HL-60/S4 treated with phorbol 12-myristate 13-acetate at 8.2 ng/mL for 4 days and 3 days (cell line): ENCODE measurements around the gene BYSL.

Source experiments
- in situ Hi-C: fragments of 300-500 bp; cut with MboI; formaldehyde crosslinking; loops from 2 replicates; pipeline ENCODE4 v1.15.0; 2022; ENCODE audit warnings: low sequenced_read_pairs

The BYSL gene

DNA sequence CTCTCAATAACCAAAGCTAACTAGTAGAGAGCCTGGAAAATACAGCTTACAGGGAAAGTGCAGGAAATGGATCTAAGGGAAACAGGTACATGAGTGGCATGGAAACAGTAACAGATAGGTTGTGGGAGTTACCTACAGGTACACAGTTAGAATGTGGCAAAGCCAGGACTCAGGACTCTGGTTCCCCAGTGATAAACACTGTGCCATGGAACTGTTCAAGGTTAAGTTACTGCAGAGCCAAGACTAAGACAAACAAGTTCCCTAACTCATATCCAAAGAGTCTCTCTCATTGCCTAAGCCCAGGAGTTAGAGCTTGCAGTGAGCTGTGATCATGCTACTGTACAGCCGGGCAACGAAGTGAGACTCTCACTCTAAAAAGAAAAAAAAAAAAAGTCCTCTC is 7.0 kb upstream of the BYSL start:
- in situ Hi-C loops, result loop anchor here (25.0 kb wide), 1 partner anchor 123 kb away; no protein-coding TSS in a partner anchor

DNA sequence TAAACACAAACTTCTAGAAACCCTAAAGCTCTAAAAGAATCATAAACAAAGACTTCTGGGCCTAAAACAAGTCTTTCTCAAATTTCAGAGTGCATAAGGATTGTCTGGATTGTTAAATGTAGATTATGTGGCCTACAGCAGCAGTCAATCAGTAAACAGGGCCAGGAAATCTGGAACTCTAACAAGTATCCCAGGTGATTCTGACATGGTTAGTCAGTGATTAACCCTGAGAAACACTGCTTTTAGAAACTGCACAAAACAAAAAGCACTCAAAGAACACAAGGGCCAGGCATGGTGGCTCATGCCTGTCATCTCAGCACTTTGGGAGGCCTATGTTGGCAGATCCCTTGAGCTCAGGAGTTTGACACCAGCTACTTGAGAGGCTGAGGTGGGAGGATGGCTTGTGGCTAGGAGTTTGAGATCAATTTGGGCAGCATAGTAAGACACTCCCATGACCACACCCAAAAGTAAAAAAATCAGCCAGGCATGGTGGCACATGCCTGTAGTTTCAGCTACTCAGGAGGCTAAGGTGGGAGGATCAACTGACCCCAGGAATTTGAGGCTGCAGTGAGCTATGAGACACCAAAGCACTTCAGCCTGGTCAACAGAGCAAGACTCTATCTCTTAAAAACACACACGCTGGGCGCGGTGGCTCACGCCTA is 6.3 kb upstream of the BYSL start:
- in situ Hi-C loops, result loop anchor here (25.0 kb wide), 1 partner anchor 122 kb away; no protein-coding TSS in a partner anchor

DNA sequence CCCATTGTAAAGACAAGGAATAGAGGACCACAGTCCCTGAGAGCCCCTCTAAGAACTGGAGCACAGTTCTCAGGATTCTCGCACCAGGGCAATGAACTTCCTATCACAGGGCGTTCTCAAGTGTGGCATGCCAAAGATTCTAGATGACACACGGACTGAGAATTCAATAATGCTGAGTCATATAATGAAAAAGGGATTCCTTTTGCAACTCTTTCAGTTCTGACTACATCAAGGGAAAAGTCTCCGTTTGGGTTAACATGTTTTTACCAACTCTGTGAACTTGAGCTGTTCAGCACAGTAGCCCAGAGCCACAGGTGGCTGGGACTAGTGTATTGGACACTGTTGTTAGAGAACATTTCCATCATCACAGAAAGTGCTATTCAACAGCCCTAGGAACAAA is 3.8 kb upstream of the BYSL start:
- in situ Hi-C loops, result loop anchor here (25.0 kb wide), 1 partner anchor 120 kb away; no protein-coding TSS in a partner anchor

DNA sequence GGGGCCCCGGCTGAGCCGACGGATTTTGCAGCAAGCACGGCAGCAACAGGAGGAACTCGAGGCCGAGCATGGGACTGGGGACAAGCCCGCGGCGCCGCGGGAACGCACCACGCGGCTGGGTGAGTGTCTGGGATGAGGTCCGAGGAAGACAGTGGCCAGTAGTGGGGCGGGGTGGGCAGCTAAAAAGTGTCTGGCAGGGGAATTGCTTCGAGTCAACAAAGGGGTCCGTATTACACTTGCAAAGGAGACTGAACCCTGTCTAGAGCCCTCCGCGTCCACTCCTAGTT is 356 bp downstream of the BYSL start:
- in situ Hi-C loops, result loop anchor here (25.0 kb wide), 1 partner anchor 116 kb away; no protein-coding TSS in a partner anchor

DNA sequence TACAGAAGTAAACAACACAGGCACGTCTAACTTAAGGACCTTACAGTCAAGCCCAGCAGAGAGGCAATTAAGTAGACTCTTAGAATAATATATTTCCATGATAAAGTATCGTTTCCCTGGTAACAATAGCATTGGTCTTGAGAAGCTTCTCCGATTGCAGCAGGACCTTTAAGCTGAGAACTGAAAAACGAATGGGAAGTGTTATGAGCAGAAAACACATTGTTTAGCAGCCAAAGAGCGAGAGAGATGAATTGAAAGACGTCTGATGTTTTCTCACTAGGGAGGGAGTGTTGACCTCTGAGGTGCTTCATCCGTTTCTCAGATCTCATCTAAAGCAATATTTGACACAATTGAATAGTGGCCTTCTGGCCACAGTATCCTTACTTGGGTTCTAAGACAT is 855 bp downstream of the BYSL start:
- in situ Hi-C loops, result loop anchor here (25.0 kb wide), 1 partner anchor 115 kb away; no protein-coding TSS in a partner anchor

DNA sequence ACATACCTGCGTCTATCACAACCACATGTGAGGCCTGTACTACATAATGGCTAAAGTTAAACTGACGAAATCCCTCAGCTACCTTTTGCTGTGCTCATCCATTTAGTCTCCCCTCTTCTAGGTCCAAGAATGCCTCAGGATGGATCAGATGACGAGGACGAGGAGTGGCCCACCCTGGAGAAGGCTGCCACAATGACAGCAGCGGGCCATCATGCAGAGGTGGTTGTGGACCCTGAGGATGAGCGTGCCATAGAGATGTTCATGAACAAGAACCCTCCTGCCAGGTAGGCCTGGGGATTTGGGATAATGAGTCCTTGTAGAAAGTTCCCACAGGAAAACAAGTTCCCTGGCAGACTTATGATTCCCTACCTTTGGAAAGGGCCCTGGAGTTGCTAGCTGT is 6.0 kb downstream of the BYSL start:
- in situ Hi-C loops, result no loop called here

DNA sequence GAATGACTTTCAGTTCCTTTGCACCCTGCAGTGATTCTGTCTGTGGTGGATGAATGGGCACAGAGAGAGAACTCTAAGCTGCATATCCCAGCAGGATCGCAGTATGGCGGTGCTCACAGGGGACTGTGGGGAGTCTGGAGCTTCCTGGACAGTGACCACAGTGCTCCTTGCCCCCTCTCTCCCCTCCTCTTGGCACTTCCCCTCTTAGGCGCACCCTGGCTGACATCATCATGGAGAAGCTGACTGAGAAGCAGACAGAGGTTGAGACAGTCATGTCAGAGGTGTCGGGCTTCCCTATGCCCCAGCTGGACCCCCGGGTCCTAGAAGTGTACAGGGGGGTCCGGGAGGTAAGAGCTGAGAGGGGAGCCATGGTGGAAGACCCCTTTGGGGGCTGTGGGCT is 8.6 kb downstream of the BYSL start:
- in situ Hi-C loops, result no loop called here

DNA sequence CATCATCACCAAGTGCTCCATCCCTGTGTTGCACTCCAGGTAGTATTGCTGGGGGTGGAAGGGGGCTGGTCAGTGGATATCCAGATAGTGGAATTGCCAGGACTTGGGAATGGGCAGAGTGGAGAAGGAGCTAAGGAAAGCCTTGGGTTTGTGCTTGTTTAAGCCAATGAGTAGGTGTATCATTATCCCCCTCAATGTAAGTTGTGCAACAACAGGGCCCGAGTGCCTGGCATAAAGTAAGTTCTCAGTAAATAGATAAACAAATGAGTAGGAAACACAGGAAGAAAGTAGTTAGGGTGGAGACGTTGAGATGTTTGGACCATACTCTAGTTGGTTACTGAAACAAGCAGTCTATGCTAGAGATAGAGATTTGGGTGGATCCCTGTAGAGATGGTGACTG is 10.5 kb downstream of the BYSL start:
- in situ Hi-C loops, result no loop called here

DNA sequence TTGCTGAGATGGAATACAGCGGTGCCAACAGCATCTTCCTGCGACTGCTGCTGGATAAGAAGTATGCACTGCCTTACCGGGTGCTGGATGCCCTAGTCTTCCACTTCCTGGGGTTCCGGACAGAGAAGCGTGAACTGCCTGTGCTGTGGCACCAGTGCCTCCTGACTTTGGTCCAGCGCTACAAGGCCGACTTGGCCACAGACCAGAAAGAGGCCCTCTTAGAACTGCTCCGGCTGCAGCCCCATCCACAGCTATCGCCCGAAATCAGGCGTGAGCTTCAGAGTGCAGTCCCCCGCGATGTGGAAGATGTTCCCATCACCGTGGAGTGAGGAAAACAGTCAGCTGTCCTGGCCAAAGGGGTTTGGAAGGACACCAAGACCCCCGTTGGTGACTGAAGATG is 11.1 kb downstream of the BYSL start:
- in situ Hi-C loops, result no loop called here

DNA sequence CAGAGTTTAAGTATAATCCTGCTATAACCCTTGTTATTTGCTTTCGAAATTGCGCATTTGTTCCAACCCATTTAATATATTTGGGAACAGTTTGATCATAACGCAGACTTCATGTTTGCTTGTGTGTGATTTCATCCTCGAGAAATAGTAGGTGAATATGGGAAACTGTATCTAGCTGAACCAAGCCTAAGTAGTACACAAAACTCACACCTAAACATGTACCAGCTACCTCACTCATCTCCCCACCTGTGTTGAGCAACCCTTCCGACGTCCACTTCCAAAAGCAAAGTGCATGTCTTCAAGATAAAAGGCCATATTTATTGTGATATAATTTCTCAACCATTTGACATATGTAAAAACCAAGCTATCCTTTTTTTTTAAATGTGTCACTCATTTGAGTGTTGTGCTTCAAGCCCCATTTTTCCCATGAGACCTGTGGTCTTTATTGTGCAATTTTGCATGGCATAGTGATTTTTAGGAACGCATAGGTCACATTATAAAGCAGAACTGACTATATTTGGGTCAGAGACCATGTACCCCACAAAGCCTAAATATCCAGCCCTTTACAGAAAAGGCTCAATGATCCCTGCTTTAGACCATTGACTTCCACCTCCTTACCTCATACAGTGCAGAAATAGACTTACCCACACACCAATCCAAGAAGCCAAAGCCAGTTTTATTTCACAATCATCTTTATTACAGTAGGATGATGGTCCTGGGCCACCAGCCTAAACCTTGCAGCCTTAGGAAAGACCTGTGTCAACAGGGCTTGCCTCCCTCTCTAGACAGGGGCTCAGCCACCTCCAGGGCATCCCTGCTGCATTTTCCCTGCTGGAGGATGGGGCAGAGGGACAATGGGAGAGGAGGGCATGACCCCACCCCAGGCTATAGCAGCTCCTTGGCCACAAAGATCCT is 13.2 kb downstream of the BYSL start:
- in situ Hi-C loops, result no loop called here

DNA sequence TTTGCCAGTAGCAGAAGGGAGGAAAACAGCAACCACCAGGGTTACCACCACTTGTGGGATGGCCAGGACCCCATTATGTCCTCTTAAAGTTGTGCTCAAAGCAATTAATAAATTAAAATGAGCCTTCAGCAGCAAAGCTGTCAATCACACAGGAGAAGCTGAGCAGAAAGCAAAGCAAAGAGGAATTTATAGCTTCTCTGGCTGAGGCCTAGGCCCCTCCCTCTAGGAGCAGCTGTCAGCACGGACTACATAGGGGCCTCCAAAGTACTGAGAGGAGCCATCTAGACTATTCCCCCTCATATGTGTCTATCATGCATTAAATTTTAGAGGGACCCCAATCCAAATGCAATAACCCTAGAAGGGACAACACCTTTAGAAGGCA is 13.9 kb downstream of the BYSL start:
- in situ Hi-C loops, result no loop called here

DNA sequence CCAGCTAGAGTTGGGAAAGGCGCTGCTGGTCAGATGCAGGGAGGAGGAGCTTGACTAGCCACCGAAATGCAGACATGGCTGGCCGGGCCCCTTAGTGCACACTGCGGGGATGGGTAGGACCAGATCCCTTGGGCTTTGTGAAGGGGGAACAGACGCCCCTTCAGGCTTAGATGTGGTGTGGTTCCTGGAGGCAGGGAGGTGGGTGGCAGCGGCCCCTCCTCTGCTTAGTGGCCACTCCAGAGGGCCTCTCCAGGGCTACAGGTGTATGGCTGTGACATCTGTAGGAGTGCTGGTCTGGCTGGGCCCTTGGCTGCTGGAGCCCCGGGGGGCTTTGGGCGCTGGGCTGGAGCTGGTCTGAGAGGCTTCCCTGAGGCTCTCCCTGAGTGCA is 14.4 kb downstream of the BYSL start:
- in situ Hi-C loops, result no loop called here

DNA sequence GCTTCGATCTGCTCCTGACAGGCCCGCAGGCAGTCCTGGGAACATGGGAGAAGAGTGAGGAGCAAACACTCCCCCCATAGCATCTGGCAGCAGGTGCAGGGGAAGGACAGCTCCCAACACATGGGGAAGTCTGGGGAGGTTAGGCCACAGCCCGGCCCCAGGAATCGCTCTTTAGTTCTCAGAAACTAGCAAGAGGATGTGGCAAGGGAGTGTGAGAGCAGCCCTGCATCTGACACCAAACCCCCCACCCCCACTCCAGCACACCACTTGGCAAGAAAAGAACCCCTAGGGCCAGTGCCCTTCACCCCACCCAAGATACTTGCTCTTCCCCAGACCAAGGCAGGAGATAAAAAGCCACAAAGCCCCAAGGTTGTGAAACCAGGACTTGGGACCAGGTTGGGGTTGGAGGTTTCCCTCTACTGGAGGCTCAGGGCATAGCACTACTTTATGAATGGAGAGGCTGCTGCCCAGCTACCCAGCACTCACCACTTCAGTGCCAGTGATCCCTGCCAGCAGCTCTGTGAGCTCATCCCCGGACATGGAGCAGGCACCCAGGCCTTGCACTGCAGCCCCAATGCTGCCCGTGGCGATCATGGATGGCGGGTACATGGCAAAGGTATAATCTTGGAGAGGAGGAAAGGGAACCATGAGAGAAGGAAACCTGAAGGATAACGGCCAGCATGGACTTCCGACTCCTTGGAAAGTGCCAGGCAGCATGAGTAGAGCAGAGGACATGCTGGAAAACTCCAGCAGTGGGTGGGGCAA is 15.0 kb downstream of the BYSL start:
- in situ Hi-C loops, result no loop called here

DNA sequence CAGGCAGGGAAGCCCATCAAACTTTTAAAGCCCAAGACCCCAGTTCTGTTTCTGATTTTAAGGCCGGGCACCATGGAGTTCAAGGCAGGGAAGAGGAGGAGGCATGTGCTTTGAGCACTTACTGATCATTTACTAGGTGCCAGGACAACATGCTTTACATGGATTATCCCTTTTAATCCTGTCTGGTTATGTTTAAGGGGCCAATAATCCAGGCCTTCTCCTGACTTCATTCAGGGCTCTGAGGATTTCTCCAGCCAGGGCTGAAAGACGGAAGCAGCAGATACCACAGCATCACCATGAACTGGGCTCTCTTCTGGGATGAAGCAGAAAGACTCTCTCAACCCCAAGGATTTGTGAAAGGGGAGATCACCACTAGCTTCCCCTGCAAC is 16.2 kb downstream of the BYSL start:
- in situ Hi-C loops, result no loop called here

DNA sequence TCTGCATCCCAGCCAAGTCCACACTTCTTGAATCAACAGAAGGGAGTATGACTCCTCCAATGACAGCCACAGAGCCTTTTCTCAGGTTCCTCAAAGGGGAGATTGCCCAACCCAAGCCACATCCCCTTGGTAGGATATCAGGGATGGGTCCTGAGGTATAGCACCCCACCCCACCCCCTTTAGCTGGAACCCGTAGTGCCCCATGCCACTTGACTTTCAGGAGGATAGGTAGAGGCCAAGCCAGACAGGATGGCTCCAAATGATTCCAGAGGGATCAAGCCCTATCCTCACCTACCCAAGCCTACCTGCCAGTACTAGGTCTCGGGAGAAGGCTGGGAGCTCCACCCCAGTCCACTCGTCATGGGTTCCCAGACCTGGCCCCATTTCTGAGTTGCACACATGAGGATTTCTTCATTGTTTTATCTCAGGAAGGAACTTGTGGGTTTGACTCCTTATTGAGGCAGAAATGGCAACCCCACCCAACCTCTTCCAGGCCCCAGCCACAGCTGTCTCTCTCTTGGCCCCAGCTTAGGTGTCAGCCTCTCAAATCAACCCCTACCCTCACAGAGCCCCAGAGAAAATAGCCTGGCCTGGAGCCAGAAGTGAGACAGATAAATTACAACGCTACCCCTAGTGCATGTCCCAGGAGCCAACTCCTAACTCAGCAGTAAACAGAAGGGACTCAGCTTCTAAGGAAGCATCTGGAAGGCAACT is 16.7 kb downstream of the BYSL start:
- in situ Hi-C loops, result no loop called here

DNA sequence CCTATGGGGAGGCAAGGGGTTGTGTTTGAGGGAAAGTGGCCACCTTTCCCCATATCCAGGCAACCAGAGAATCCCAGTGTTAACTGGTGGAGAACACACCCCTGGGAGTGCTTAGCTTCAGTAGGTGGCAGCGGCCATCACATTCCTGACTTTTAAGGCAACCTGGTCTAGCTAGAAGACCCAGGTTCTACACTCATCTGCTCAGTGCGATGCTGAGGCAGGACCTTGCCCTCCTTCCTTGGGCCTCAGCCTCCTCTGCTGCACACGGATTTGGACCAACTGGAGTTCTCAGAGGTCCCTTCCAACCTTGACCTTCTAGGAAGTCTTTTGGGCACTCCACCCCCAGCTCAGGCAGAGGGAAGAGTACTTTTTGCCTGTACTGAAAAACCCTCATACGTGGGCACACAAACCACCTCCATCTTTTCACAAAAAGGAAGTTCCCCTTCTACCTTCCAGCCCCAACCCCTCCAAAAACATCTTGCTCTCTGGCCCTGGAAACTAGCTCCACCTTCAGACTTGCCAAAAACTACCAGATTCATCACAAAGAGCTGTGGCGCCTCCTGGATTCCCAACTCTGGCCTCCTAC is 17.4 kb downstream of the BYSL start:
- in situ Hi-C loops, result no loop called here

DNA sequence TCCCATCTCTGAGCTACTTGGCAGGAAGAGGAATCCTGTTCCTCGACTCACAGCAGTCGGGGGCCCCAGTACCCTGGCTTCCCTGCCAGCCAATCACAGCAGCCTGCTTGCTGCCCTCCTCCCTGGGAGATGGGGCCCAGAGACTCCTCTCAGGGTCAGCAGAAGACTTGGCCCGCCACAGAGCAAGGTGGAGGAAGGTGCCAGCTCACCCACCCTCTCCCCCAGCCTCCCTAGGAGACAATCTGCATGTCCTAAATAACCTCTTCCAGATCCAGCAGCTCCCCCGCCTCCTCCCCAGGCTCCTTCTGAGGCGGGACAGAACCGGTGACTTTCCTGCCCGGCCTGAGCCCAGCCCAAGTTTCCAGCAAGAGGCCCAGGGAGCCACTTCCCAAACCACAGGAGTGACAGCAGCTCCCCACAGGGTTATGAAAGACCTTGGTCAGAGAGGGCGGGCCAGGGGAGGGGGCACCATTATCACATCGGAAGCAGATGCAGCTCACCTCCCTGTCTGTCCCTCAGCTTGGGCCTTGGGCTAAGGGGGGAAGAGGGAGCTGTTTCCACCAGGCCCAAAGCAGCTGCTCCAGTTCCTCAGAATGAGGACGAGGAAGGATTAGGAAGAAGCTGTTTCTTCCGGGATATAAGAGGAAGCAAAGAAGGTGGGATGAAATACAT is 18.0 kb downstream of the BYSL start:
- in situ Hi-C loops, result no loop called here

DNA sequence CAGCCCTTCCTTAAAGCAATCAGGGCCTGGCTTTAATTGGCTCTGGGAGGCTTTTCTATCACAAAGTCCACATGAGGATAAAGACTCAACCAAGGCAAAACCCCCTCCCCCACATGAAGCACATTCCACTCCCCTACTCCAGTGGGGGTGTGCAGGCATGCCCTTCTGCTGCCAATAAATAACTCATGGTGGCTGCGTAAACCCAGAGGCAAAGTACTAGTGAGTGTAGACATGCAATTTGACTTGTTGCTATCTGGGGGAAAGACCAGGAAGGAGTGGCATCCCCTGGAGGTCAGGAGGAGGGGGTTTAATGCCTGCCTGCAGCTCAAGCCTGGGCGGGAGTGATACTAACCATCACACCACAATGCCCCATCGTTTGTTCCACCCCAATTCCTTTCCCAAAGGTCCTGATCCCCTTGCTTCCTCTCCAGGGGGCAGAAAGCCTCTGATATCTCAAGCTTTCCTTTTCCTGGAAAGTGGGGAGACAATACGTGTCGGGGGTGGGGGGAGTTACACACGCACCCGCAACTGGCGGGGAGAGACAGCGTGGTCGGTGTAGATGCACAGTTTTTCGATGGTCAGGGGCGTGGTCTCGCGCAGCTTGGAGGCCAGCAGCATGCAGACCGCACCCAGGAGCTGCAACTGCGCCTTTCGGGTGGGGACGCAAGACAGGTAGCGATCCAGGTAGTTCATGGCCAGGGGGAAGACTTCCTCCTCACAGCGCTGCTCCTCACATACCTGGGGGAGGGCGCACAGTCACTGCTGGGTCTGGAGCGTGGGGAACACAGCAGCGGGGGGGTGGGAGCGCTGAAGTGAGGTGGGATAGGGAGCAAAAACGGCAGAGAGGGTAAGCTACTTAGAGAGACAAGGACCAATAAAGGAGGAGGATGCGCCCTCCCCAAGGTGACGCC is 18.8 kb downstream of the BYSL start:
- in situ Hi-C loops, result no loop called here

DNA sequence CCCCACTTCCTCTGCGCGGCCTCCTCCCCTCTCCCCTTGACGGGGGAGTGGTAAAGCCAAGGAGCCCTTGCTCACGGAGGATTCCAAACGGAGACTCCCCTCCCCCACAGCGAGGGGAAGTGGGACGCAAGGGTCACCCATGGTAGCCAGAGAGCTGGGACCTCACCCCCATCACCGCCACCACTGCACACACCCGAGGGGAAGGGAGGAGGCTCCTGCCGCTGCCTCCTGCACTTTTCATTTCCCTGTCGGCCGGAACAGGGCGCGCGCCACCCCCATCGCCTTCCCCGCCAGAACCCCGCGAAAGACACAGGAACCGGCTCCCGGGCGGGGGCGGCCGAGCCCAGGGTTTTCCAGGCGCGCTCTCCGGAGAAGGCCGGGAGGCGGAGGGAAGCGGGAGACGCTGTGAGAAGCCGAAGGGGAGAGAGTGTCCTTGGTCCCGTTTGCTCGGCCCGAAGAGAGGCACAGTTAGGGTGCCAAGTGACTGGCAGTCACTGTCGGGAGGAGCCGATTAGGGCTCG is 19.5 kb downstream of the BYSL start:
- in situ Hi-C loops, result no loop called here
